GM10847 (cell line): ENCODE data around the gene CNTLN.

Experiments
- POLR2A ChIP-seq: IDR thresholded peaks from 2 replicates; pipeline ENCODE4 v1.6.1; 2011; ENCODE audit not compliant: insufficient read length; ENCODE audit errors: extremely low read depth

Gene CNTLN

GRCh38 chr9:17160327-17160726, 25.5 kb downstream of the CNTLN start:
- no peak for TF ChIP-seq POLR2A

GRCh38 chr9:17165764-17166163, 30.9 kb downstream of the CNTLN start:
- no peak for TF ChIP-seq POLR2A

GRCh38 chr9:17166346-17166745, 31.5 kb downstream of the CNTLN start:
- TF ChIP-seq POLR2A = no peak

GRCh38 chr9:17171309-17172094, 36.7 kb downstream of the CNTLN start:
- TF ChIP-seq POLR2A = no peak

- no peak for TF ChIP-seq POLR2A
These were observed 50.7 kb downstream of the CNTLN start for GRCh38 chr9:17185481-17186029.

- no peak for TF ChIP-seq POLR2A
These were observed 56.2 kb downstream of the CNTLN start for GRCh38 chr9:17191082-17191481.

- no peak for TF ChIP-seq POLR2A
These were observed 69.8 kb downstream of the CNTLN start for GRCh38 chr9:17204611-17205152.

GRCh38 chr9:17216011-17216410, 81.2 kb downstream of the CNTLN start:
- no peak for TF ChIP-seq POLR2A

- no peak for TF ChIP-seq POLR2A
These were observed 81.8 kb downstream of the CNTLN start for GRCh38 chr9:17216646-17217045.

- TF ChIP-seq POLR2A = no peak
These were observed 82.4 kb downstream of the CNTLN start for GRCh38 chr9:17217272-17217671.

- no peak for TF ChIP-seq POLR2A
These were observed 84.4 kb downstream of the CNTLN start for GRCh38 chr9:17219261-17219660.

GRCh38 chr9:17222932-17223331, 88.1 kb downstream of the CNTLN start:
- TF ChIP-seq POLR2A = no peak

GRCh38 chr9:17225407-17225806, 90.6 kb downstream of the CNTLN start:
- no peak for TF ChIP-seq POLR2A

- TF ChIP-seq POLR2A = no peak
These were observed 95.2 kb downstream of the CNTLN start for GRCh38 chr9:17229945-17230560.

- no peak for TF ChIP-seq POLR2A
These were observed 95.8 kb downstream of the CNTLN start for GRCh38 chr9:17230646-17231045.

GRCh38 chr9:17236147-17236546, 101.3 kb downstream of the CNTLN start:
- TF ChIP-seq POLR2A = no peak

GRCh38 chr9:17246770-17247169, 111.9 kb downstream of the CNTLN start:
- TF ChIP-seq POLR2A = no peak

GRCh38 chr9:17251100-17251499, 116.3 kb downstream of the CNTLN start:
- TF ChIP-seq POLR2A = no peak
